ENCODE results near the gene VAMP5. TPM values are rescaled to one million over a fixed set of nuclear protein-coding genes. Genes with fewer than 3 reads are reported as not detected.

Gene VAMP5
- total RNA-seq, 1 donor from 2014 or later, result 42.5 TPM

- no peak overlapping the region for H3K4me3 ChIP-seq
- H3K4me1 ChIP-seq, result no peaks in the 10 kb centered on the region
- no peak for DNase-seq (ENCODE audit: extremely low spot score in 2 of 2)
- TF ChIP-seq POLR2AphosphoS5 (IDR thresholded peaks at IDR 0.05; ENCODE audit: insufficient read depth in 1 of 2, low read depth in 1 of 2), result no peak
- TF ChIP-seq POLR2A (IDR thresholded peaks at IDR 0.05), result no peak
- TF ChIP-seq, protein P1, sequence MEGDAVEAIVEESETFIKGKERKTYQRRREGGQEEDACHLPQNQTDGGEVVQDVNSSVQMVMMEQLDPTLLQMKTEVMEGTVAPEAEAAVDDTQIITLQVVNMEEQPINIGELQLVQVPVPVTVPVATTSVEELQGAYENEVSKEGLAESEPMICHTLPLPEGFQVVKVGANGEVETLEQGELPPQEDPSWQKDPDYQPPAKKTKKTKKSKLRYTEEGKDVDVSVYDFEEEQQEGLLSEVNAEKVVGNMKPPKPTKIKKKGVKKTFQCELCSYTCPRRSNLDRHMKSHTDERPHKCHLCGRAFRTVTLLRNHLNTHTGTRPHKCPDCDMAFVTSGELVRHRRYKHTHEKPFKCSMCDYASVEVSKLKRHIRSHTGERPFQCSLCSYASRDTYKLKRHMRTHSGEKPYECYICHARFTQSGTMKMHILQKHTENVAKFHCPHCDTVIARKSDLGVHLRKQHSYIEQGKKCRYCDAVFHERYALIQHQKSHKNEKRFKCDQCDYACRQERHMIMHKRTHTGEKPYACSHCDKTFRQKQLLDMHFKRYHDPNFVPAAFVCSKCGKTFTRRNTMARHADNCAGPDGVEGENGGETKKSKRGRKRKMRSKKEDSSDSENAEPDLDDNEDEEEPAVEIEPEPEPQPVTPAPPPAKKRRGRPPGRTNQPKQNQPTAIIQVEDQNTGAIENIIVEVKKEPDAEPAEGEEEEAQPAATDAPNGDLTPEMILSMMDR (IDR thresholded peaks at IDR 0.05), result no peak
- intact Hi-C loops (cut with DNase I), result loop anchor here (5.0 kb wide), 3 partner anchors 72 to 962 kb away; no protein-coding TSS in a partner anchor
- H3K9me3 ChIP-seq, result no peaks in the 10 kb centered on the region
- peaks cover 0 to 85% of the 10 kb centered on the region in 2 donors for H3K36me3 ChIP-seq
- H3K27me3 ChIP-seq, result no peaks in the 10 kb centered on the region
- no peak overlapping the region for H3K27ac ChIP-seq
Measured at GRCh38 chr2:85635011-85635410, 50.8 kb downstream of the VAMP5 start.

DNA sequence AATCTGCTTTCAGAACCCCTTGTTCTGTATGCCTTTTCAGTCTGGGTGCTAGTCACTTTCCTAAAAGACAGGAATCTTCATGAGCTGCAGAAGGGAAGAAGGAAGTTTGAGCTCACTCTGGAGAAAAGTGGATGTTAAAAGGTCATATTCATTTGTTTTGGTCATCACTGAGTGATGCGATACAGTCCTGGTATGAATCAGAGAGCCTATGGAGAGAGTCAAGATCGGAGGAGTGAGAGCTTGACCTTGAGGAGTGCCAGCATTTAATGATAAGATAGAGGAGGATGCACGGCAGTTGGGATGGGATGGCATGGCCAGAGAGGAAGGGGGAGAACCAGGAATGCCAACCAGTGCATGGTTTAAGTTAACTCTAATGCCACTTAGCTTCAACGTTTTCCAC lies 51.4 kb downstream of the VAMP5 start:
- Histone ChIP-seq H3K36me3 (peaks cover 0 to 87% of the 10 kb centered on the region in 2 donors), H3K4me3 (no peak overlapping the region), H3K4me1 (no peaks in the 10 kb centered on the region), H3K9me3 (no peaks in the 10 kb centered on the region), H3K27ac (no peak overlapping the region), H3K27me3 (no peaks in the 10 kb centered on the region)
- intact Hi-C loops (cut with DNase I), result loop anchor here (5.0 kb wide), 3 partner anchors 72 to 962 kb away; no protein-coding TSS in a partner anchor
- TF ChIP-seq POLR2AphosphoS5 (IDR thresholded peaks at IDR 0.05; ENCODE audit: insufficient read depth in 1 of 2, low read depth in 1 of 2) (no peak), POLR2A (IDR thresholded peaks at IDR 0.05) (no peak)
- TF ChIP-seq, protein P1 (IDR thresholded peaks at IDR 0.05), result no peak
- no peak for DNase-seq (ENCODE audit: extremely low spot score in 2 of 2)

DNA sequence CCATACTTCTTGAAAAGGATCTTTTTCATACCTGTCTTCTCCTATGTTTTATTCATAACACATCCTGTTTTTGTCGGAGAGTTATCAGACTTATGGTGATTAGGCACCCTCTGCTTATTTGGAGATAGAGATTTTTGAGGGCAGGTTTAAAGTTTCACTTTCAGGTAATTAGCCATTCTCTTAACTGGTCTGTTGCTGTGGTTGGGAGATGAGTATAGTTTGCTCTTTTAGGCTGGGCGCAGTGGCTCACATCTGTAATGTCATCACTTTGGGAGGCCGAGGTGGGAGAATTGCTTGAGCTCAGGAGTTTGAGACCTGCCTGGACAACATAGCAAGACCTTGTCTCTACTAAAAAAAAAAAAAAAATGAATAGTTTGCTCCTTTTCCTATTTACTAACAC lies 58.5 kb downstream of the VAMP5 start:
- Histone ChIP-seq H3K36me3 (peaks cover 0 to 97% of the 10 kb centered on the region in 2 donors), H3K27ac (no peak overlapping the region), H3K4me3 (no peak overlapping the region), H3K4me1 (no peaks in the 10 kb centered on the region), H3K27me3 (no peaks in the 10 kb centered on the region), H3K9me3 (no peaks in the 10 kb centered on the region)
- intact Hi-C loops (cut with DNase I), result no loop called here
- TF ChIP-seq POLR2A (IDR thresholded peaks at IDR 0.05), result no peak
- TF ChIP-seq POLR2AphosphoS5 (IDR thresholded peaks at IDR 0.05; ENCODE audit: insufficient read depth in 1 of 2, low read depth in 1 of 2), result no peak
- TF ChIP-seq, protein P1 (IDR thresholded peaks at IDR 0.05), result no peak
- DNase-seq (ENCODE audit: extremely low spot score in 2 of 2), result no peak

Small RNAs within 50 kb of the gene (small RNA-seq; reads per million reads assigned to genes)
- gene RN7SL126P, result not detected

Other genes with a start within 250 kb of the VAMP5 start
- gene RETSAT, start 229.9 kb upstream of the VAMP5 start, total RNA-seq, result 62.1 TPM
- 44.7 TPM for gene ELMOD3, start 229.7 kb upstream of the VAMP5 start, total RNA-seq
- gene CAPG, start 174.1 kb upstream of the VAMP5 start, total RNA-seq, result 165 TPM
- not detected for gene SH2D6, start 165.7 kb upstream of the VAMP5 start, total RNA-seq
- gene MAT2A, start 45.3 kb upstream of the VAMP5 start, total RNA-seq, result 177 TPM
- 18.2 TPM for gene GGCX, start 22.9 kb upstream of the VAMP5 start, total RNA-seq
- gene VAMP8, start 6.8 kb upstream of the VAMP5 start, total RNA-seq, result 46.2 TPM
- 107 TPM for gene RNF181, start 11.3 kb downstream of the VAMP5 start, total RNA-seq
- 22.6 TPM for gene TMEM150A, start 18.3 kb downstream of the VAMP5 start, total RNA-seq
- gene C2orf68, start 27.6 kb downstream of the VAMP5 start, total RNA-seq, result 12.0 TPM
- 94.8 TPM for gene USP39, start 31.8 kb downstream of the VAMP5 start, total RNA-seq
- gene SFTPB, start 83.8 kb downstream of the VAMP5 start, total RNA-seq, result not detected
- 3.2 TPM for gene GNLY, start 109.9 kb downstream of the VAMP5 start, total RNA-seq
- 66.5 TPM for gene ATOH8, start 169.6 kb downstream of the VAMP5 start, total RNA-seq

All from vagina (tissue), 2 donors.